PC-3 (cell line): ENCODE results near the gene SYT1.

Experiments
- CTCF ChIP-seq: fragments of 300-600 bp; sonication (generic); conservative IDR thresholded peaks from 2 replicates; pipeline ENCODE4 v1.5.1; 2017; ENCODE audit warnings: antibody characterized with exemption, low read depth, mild to moderate bottlenecking, low read length
- EZH2 ChIP-seq: fragments of 300-600 bp; sonication (generic); IDR thresholded peaks from one replicate; pipeline ENCODE4 v1.6.1; 2017; ENCODE audit warnings: antibody characterized with exemption, mild to moderate bottlenecking, low read length; ENCODE audit not compliant: unreplicated experiment
- EZH2phosphoT487 ChIP-seq: fragments of 300-600 bp; sonication (generic); IDR thresholded peaks from 2 replicates; pipeline ENCODE4 v1.6.1; 2018; ENCODE audit warnings: mild to moderate bottlenecking, antibody characterized with exemption, low read length, borderline replicate concordance

GRCh38 chr12:79302162-79302814, 437.7 kb downstream of the SYT1 start:
- no peak for TF ChIP-seq CTCF
- TF ChIP-seq EZH2 = no peak
- TF ChIP-seq EZH2phosphoT487 = no peak
